HTERT RPE-1 (cell line): ENCODE results near the gene RBMS3.
"Not testable (repeated sequence)": the region's sequence is repeated elsewhere in the genome, so short reads cannot be mapped to it uniquely, and the experiment has no call there.

Experiments used
- in situ Hi-C: fragments of 300-500 bp; cut with MboI; formaldehyde crosslinking; loops from 4 replicates; pipeline ENCODE4 v1.14.3; 2020; ENCODE audit warnings: low sequenced_read_pairs

Gene RBMS3

GRCh38 chr3:29649815-29650547, 369.1 kb downstream of the RBMS3 start:
- in situ Hi-C loops, result no loop called here

GRCh38 chr3:29653680-29654079, 372.8 kb downstream of the RBMS3 start:
- in situ Hi-C loops, result no loop called here

- in situ Hi-C loops, result no loop called here
Measured at GRCh38 chr3:29655015-29655747, 374.3 kb downstream of the RBMS3 start.

GRCh38 chr3:29665688-29666087, 384.8 kb downstream of the RBMS3 start:
- in situ Hi-C loops, result no loop called here

- in situ Hi-C loops, result no loop called here
Measured at GRCh38 chr3:29668233-29668632, 387.4 kb downstream of the RBMS3 start.

- in situ Hi-C loops, result no loop called here
Measured at GRCh38 chr3:29668728-29669127, 387.9 kb downstream of the RBMS3 start.

- in situ Hi-C loops, result not testable (repeated sequence)
Measured at GRCh38 chr3:29670476-29670875, 389.6 kb downstream of the RBMS3 start.

- in situ Hi-C loops, result no loop called here
Measured at GRCh38 chr3:29677421-29677820, 396.6 kb downstream of the RBMS3 start.

- in situ Hi-C loops, result no loop called here
Measured at GRCh38 chr3:29679944-29680343, 399.1 kb downstream of the RBMS3 start.

- in situ Hi-C loops, result no loop called here
Measured at GRCh38 chr3:29683018-29683993, 402.4 kb downstream of the RBMS3 start.

- in situ Hi-C loops, result no loop called here
Measured at GRCh38 chr3:29686889-29687592, 406.2 kb downstream of the RBMS3 start.

- in situ Hi-C loops, result no loop called here
Measured at GRCh38 chr3:29690686-29691353, 409.9 kb downstream of the RBMS3 start.

- in situ Hi-C loops, result no loop called here
Measured at GRCh38 chr3:29693863-29694262, 413.0 kb downstream of the RBMS3 start.

- in situ Hi-C loops, result no loop called here
Measured at GRCh38 chr3:29694331-29694730, 413.5 kb downstream of the RBMS3 start.

- in situ Hi-C loops, result no loop called here
Measured at GRCh38 chr3:29694783-29695182, 413.9 kb downstream of the RBMS3 start.

- in situ Hi-C loops, result no loop called here
Measured at GRCh38 chr3:29695201-29695600, 414.3 kb downstream of the RBMS3 start.

GRCh38 chr3:29695643-29696198, 414.9 kb downstream of the RBMS3 start:
- in situ Hi-C loops, result no loop called here

- in situ Hi-C loops, result no loop called here
Measured at GRCh38 chr3:29696311-29696710, 415.4 kb downstream of the RBMS3 start.

- in situ Hi-C loops, result no loop called here
Measured at GRCh38 chr3:29697989-29698388, 417.1 kb downstream of the RBMS3 start.

GRCh38 chr3:29700256-29700655, 419.4 kb downstream of the RBMS3 start:
- in situ Hi-C loops, result no loop called here
